VCaP (cell line): ENCODE measurements around the gene LRRC17.

Source experiments
- H3K27ac ChIP-seq: fragments of 450-650 bp; 2 replicates; pipeline ENCODE4 v1.5.1; 2017
- TF ChIP-seq, protein P1 (sequence below): fragments of 450-650 bp; conservative IDR thresholded peaks from 2 replicates; pipeline ENCODE4 v1.5.1; 2017; ENCODE audit warnings: mild to moderate bottlenecking, moderate library complexity

Gene LRRC17

DNA sequence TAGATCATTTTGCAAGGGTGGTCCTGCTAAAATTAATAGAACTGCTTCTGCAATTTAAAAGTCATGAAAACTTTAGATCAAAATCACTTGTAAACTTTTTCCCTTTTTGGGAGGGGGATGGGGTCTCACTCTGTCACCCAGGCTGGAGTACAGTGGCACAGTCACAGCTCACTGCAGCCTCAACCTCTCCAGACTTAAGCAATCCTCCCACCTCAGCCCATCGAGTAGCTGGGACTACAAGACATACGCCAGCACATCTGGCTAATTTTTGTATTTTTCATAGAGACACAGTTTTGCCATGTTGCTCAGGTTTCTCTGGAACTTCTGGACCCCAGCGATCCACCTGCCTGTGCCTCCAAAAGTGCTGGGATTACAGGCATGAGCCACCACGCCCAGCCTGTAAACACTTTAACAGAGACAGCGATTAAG, 79.7 kb downstream of the LRRC17 start:
- TF ChIP-seq, protein P1, sequence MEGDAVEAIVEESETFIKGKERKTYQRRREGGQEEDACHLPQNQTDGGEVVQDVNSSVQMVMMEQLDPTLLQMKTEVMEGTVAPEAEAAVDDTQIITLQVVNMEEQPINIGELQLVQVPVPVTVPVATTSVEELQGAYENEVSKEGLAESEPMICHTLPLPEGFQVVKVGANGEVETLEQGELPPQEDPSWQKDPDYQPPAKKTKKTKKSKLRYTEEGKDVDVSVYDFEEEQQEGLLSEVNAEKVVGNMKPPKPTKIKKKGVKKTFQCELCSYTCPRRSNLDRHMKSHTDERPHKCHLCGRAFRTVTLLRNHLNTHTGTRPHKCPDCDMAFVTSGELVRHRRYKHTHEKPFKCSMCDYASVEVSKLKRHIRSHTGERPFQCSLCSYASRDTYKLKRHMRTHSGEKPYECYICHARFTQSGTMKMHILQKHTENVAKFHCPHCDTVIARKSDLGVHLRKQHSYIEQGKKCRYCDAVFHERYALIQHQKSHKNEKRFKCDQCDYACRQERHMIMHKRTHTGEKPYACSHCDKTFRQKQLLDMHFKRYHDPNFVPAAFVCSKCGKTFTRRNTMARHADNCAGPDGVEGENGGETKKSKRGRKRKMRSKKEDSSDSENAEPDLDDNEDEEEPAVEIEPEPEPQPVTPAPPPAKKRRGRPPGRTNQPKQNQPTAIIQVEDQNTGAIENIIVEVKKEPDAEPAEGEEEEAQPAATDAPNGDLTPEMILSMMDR, result no peak
- no peak overlapping the region for H3K27ac ChIP-seq

DNA sequence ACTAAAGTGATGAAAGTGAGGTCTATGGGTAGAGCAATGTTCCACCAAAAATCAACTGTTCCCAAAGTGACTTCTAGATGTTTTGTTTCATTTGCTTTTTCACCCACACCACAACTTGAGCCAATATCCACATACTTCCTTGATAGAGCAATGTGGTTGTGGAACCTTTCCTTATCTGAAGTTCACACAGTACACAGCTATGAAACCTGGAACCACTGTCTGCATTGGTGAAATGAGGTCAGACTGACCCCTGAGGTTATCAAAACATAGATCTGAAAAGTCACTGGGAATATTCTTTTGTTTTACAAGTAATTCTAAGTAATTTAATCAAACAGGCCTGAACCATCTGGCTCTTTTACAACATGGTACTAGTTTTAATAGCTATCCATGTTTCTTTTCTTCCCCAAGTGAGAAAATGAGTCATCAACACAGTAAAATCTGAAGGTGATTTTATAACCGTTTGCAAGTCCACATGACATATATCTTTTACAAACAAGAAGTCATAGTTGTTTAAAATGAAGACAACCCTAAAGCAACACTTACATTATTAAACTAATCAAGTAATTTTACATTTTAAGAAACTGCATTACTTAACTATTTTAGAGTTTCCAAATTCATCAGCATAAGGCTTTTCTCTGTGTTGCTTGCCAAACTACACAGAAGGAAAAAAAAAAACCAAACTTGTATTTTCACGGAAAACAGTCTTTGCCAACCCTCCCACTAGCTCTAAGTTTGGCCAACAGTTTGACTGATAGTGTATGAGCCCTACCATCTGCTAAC, 80.3 kb downstream of the LRRC17 start:
- H3K27ac ChIP-seq, result no peak overlapping the region
- TF ChIP-seq, protein P1, result no peak

DNA sequence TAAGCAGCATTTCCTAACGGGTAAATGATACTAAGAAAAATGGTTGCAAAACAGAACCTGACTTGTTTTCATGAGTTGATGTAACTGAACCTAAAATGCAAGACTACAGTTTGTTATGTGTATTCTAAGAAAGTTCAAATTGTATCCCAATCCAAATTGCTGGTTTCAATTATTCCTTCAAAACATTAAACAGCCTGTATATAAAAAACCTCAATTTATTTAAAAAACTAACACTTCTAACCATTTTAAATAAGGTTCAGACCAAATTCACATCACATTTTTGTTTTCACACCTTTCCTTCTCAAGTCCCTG, 80.9 kb downstream of the LRRC17 start:
- TF ChIP-seq, protein P1, result no peak
- H3K27ac ChIP-seq, result no peak overlapping the region

DNA sequence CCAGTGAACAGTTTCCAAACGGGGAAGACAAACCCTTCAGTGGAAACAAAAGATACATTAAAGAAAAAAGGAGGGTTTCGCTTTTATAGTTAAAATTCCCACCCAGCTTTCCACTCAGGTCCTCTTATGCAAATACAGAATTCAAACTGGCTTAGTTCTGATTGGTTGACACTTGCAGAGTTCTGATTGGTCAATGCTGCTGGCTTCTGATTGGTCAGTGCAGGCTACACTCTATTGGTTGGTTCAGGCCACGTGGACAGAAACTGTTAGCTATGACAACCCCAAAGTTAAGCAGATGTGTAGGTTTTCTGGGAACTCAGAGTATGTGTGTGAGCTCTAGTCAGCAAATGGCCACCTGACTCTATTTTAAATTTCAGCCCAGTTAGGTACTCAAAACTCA, 81.8 kb downstream of the LRRC17 start:
- H3K27ac ChIP-seq, result no peak overlapping the region
- TF ChIP-seq, protein P1, result no peak
